HFF-Myc (cell line): ENCODE measurements around the gene RIF1.

Experiments
- DNase-seq: peaks from one replicate; pipeline ENCODE4 v3.0.0-alpha.2; 2011; ENCODE audit warnings: low read depth; ENCODE audit errors: extremely low read depth
- H3K4me3 ChIP-seq: replicated peaks from 2 replicates; pipeline ENCODE4 v1.5.1; 2011; ENCODE audit warnings: low read depth, mild to moderate bottlenecking, control low read depth, low read length
- TF ChIP-seq, protein P1 (sequence below): IDR thresholded peaks from 2 replicates; pipeline ENCODE4 v1.5.1; 2012; ENCODE audit warnings: mild to moderate bottlenecking, low read depth, low read length, control low read depth; ENCODE audit errors: missing control alignments

The RIF1 gene

DNA sequence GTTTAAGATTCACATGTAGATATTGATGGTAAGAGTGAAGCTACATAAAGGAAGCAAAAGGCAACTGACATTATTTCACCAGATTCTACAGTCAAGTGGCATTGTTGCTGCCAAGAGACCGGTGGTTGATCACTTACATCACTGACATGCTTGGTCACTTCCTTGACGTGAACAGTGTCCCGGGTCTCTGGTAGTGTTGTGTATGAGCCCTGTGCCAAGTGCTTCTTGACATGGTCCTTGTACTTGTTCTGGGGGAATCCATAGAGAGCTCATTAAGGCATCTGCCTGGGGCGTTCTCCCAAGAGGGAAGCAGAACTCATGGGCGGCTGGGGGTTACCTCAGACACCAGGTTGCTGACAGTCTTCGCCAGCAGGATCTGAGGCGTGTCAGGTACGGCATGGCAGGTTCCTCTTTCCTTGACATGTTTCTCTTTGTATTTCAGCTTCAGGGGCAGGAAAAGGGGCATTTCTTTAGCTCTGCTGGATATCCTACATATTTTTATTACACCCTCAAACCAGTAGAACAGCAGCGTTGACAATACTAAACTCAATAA lies 116.2 kb downstream of the RIF1 start:
- TF ChIP-seq, protein P1, sequence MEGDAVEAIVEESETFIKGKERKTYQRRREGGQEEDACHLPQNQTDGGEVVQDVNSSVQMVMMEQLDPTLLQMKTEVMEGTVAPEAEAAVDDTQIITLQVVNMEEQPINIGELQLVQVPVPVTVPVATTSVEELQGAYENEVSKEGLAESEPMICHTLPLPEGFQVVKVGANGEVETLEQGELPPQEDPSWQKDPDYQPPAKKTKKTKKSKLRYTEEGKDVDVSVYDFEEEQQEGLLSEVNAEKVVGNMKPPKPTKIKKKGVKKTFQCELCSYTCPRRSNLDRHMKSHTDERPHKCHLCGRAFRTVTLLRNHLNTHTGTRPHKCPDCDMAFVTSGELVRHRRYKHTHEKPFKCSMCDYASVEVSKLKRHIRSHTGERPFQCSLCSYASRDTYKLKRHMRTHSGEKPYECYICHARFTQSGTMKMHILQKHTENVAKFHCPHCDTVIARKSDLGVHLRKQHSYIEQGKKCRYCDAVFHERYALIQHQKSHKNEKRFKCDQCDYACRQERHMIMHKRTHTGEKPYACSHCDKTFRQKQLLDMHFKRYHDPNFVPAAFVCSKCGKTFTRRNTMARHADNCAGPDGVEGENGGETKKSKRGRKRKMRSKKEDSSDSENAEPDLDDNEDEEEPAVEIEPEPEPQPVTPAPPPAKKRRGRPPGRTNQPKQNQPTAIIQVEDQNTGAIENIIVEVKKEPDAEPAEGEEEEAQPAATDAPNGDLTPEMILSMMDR, result no peak
- no peak for DNase-seq
- H3K4me3 ChIP-seq, result no peak overlapping the region

DNA sequence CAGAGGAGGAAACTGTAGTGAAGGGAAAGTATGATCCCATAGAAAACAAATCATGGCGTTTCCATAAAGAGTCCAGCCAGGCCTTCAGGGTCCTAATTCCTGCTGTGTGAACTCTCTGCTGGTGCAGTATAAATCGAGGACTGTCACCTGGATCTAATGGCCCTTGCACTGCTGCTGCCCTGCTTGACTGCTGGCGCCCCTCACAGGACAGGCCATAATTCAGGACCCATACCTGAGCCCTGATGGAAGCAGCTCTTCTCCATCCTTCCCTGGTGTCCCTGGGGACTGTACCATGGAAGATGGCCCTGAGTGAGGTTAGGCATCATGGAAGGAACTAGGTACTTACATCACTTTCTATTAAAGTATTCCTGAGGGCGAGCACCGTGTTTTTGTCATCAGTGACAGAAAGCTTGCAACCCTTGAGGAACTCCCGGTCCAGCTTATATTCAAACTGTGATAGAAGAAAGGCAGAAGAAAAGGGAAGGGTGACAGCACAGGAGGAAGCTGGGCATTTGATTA lies 116.9 kb downstream of the RIF1 start:
- no peak for DNase-seq
- TF ChIP-seq, protein P1, result no peak
- no peak overlapping the region for H3K4me3 ChIP-seq
